Osteocyte (in vitro differentiated cells): ENCODE results near the gene LRP1B. TPM values are rescaled to one million over a fixed set of nuclear protein-coding genes. Genes with fewer than 3 reads are reported as not detected.

Experiments
- DNase-seq: peaks from one replicate; pipeline ENCODE4 v3.0.0; 2021; ENCODE audit warnings: mixed read lengths; ENCODE audit not compliant: unreplicated experiment; ENCODE audit errors: extremely low spot score
- H3K27ac Mint-ChIP-seq: one replicate; pipeline ENCODE4 v1.8.0; 2021; ENCODE audit warnings: mild to moderate bottlenecking, mixed read lengths; ENCODE audit not compliant: unreplicated experiment
- H3K27me3 Mint-ChIP-seq: one replicate; pipeline ENCODE4 v1.8.0; 2021; ENCODE audit warnings: mixed read lengths; ENCODE audit not compliant: unreplicated experiment
- H3K36me3 Mint-ChIP-seq: one replicate; pipeline ENCODE4 v1.8.0; 2021; ENCODE audit warnings: mixed read lengths; ENCODE audit not compliant: unreplicated experiment
- H3K4me1 Mint-ChIP-seq: one replicate; pipeline ENCODE4 v1.8.0; 2021; ENCODE audit warnings: mixed read lengths; ENCODE audit not compliant: unreplicated experiment
- H3K4me3 Mint-ChIP-seq: one replicate; pipeline ENCODE4 v1.8.0; 2021; ENCODE audit warnings: mild to moderate bottlenecking, moderate library complexity, mixed read lengths; ENCODE audit not compliant: unreplicated experiment
- H3K9me3 Mint-ChIP-seq: one replicate; pipeline ENCODE4 v1.8.0; 2021; ENCODE audit warnings: mixed read lengths; ENCODE audit not compliant: unreplicated experiment
- total RNA-seq: library from RNA; stranded (reverse); gene quantifications from 2 replicates; pipeline ENCODE4 v1.2.1, GENCODE V29; 2021
- TF ChIP-seq, protein P1 (sequence below): fragments of 200-600 bp; sonication (generic); IDR thresholded peaks from 2 replicates; pipeline ENCODE4 v1.5.0; 2021; ENCODE audit warnings: antibody characterized with exemption, mild to moderate bottlenecking, moderate library complexity

LRP1B gene
- total RNA-seq, 1 donor from 2014 or later: 3.6 TPM

DNA sequence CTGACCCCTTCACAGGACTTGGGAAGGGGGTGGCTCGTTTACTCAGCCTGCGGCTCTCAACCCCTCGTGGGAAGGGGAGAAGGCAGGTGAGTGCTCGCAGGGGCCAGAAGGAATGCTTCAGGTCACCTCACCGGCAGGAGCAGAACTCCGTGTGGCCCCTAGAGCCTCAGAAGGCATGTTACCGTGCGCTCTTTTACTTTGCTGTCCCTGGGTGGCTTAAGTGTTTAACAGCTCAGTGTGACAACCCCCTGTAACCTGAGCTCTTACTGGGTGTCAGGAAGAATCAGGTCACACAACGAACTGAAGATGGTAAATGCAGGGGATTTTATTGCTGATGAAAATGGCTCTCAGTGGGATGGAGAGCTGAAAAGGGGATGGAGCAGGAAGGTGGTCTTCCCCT, 1235.4 kb downstream of the LRP1B start:
- Mint-ChIP-seq H3K4me1 (peaks cover 17% of the 10 kb centered on the region), H3K4me3 (no peak overlapping the region), H3K9me3 (peaks cover 7% of the 10 kb centered on the region), H3K27ac (no peak overlapping the region), H3K36me3 (no peaks in the 10 kb centered on the region), H3K27me3 (no peaks in the 10 kb centered on the region)
- TF ChIP-seq, protein P1, sequence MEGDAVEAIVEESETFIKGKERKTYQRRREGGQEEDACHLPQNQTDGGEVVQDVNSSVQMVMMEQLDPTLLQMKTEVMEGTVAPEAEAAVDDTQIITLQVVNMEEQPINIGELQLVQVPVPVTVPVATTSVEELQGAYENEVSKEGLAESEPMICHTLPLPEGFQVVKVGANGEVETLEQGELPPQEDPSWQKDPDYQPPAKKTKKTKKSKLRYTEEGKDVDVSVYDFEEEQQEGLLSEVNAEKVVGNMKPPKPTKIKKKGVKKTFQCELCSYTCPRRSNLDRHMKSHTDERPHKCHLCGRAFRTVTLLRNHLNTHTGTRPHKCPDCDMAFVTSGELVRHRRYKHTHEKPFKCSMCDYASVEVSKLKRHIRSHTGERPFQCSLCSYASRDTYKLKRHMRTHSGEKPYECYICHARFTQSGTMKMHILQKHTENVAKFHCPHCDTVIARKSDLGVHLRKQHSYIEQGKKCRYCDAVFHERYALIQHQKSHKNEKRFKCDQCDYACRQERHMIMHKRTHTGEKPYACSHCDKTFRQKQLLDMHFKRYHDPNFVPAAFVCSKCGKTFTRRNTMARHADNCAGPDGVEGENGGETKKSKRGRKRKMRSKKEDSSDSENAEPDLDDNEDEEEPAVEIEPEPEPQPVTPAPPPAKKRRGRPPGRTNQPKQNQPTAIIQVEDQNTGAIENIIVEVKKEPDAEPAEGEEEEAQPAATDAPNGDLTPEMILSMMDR: no peak
- DNase-seq: no peak

DNA sequence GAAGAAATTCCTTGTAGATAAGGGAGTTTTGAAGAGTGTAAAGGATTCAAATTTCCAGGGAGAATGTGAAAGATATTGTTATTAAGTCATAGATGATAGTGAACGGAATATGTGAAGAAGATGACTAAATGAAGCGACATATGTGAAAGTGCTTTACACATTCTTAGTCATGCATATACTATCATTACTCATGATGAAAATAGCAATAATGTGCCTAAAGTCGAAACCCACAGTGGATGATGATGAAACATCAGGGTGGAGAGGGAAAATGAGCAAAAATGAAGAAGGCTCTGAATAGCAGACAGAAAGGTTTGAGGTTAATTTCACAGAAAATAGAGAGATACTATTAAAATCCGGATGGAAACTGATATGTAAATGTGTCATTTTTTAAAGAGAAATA, 1237.1 kb downstream of the LRP1B start:
- no peaks in the 10 kb centered on the region for H3K36me3 Mint-ChIP-seq
- DNase-seq: no peak
- H3K27me3 Mint-ChIP-seq: no peaks in the 10 kb centered on the region
- TF ChIP-seq, protein P1: no peak
- H3K4me1 Mint-ChIP-seq: peaks cover 13% of the 10 kb centered on the region
- no peak overlapping the region for H3K4me3 Mint-ChIP-seq
- H3K9me3 Mint-ChIP-seq: peaks cover 7% of the 10 kb centered on the region
- H3K27ac Mint-ChIP-seq: no peak overlapping the region

DNA sequence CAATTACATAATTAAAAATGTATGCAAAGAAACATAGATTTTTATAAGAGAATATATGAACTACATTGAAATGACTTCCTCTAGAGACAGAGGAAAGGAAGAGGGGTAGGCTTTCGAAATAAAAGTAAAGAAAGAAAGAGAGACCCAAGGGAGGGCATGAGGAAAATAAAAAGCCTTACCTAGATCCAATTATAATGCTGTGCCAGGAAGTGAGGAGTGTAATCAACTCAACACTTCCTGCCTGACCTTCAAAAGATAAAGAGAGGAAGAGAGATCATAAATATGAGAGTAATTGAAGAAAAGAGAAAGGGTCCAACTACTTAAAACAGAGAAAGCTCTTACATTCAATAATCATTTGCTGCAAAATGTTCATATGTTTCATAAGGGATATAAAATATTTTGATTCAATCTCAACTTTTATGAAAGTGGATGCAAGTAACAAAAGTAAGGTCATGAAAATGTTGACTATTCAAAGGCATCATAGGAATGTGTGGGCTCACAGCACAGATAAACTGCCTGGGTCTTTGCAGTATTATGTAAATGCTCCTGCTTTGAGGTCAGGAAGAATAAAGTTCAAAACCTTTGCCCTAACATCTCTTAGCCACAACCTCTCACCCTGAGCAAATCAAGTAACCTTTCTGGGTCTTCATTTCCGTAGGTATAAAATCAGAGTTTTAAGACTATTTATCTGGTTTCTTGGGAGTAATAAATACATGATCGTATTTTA, 1237.7 kb downstream of the LRP1B start:
- H3K27ac Mint-ChIP-seq: no peak overlapping the region
- DNase-seq: no peak
- TF ChIP-seq, protein P1: no peak
- no peak overlapping the region for H3K4me3 Mint-ChIP-seq
- peaks cover 13% of the 10 kb centered on the region for H3K4me1 Mint-ChIP-seq
- no peaks in the 10 kb centered on the region for H3K36me3 Mint-ChIP-seq
- peaks cover 7% of the 10 kb centered on the region for H3K9me3 Mint-ChIP-seq
- H3K27me3 Mint-ChIP-seq: no peaks in the 10 kb centered on the region

DNA sequence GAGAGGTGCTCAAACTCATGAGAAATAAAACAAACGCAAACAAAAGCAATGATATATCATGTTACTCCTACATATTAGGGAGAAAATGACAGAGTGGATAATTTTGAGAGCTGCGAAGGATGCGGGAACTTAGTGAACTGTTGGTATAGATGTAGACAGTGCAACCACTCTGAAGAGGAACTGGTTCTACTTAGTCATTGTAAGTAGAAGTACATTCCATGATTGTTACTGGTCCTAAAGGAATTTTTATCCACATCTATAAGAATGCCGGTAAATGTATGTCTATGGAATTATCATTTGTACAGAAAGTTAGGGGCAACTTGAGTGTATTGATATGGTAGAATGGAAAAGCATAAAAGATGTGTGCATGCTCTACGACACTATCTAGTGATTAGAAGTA, 1238.4 kb downstream of the LRP1B start:
- H3K4me3 Mint-ChIP-seq: no peak overlapping the region
- no peaks in the 10 kb centered on the region for H3K36me3 Mint-ChIP-seq
- H3K27me3 Mint-ChIP-seq: no peaks in the 10 kb centered on the region
- DNase-seq: no peak
- peaks cover 13% of the 10 kb centered on the region for H3K4me1 Mint-ChIP-seq
- H3K9me3 Mint-ChIP-seq: peaks cover 7% of the 10 kb centered on the region
- no peak overlapping the region for H3K27ac Mint-ChIP-seq
- TF ChIP-seq, protein P1: no peak

DNA sequence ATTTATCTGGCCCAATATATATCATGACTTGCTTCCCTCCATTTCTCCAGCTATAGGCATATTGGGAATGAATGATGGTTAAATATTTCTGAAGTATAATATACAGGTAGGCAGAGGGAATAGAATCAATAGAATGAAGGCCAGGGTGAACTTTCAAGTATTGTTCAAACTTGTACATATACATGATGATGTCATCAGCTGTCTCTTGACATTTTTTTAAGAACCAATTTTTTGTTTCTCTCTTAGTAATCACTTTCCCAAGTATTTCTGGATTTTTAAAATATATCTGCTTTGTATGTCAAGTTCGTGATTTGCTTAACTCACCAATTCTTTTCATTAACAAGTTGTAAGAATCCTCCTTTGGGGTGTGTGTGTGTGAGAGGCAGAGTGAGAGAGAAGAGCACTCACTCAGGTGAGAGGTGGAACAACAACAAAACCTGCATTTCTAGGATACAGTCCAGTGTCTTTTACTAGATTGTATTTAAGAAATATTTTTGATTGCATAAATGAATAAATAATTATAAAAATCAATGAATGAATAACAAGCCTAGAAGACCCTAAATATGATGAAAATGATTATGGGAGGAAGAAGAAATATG, 1239.1 kb downstream of the LRP1B start:
- H3K36me3 Mint-ChIP-seq: no peaks in the 10 kb centered on the region
- H3K4me3 Mint-ChIP-seq: no peak overlapping the region
- peaks cover 7% of the 10 kb centered on the region for H3K9me3 Mint-ChIP-seq
- TF ChIP-seq, protein P1: peak; percentile 16
- no peaks in the 10 kb centered on the region for H3K27me3 Mint-ChIP-seq
- DNase-seq: no peak
- H3K4me1 Mint-ChIP-seq: peaks cover 13% of the 10 kb centered on the region
- H3K27ac Mint-ChIP-seq: no peak overlapping the region
